H9 (cell line): ENCODE measurements around the gene TNFAIP2. TPM values are rescaled to one million over a fixed set of nuclear protein-coding genes. Genes with fewer than 3 reads are reported as not detected.

ENCODE experiments used
- DNase-seq: peaks from one replicate; pipeline ENCODE4 v3.0.0-alpha.2; 2017
- H2AFZ ChIP-seq: one replicate; pipeline ENCODE4 v1.6.1; 2013; ENCODE audit warnings: mild to moderate bottlenecking, low read length, control low read depth, moderate library complexity
- H2AK5ac ChIP-seq: 2 replicates; pipeline ENCODE4 v1.6.1; 2013; ENCODE audit warnings: low read length, control low read depth, mixed read lengths; ENCODE audit not compliant: insufficient read length
- H2BK120ac ChIP-seq: one replicate; pipeline ENCODE4 v1.6.1; 2013; ENCODE audit warnings: low read depth, mild to moderate bottlenecking, low read length, control low read depth, inconsistent platforms; ENCODE audit not compliant: poor library complexity, severe bottlenecking
- H2BK12ac ChIP-seq: 2 replicates; pipeline ENCODE4 v1.6.1; 2013; ENCODE audit warnings: low read length, control low read depth, mixed read lengths, low read depth; ENCODE audit not compliant: insufficient read length
- H2BK15ac ChIP-seq: 2 replicates; pipeline ENCODE4 v1.6.1; 2013; ENCODE audit warnings: low read depth, low read length, control low read depth
- H2BK20ac ChIP-seq: one replicate; pipeline ENCODE4 v1.6.1; 2013; ENCODE audit warnings: low read depth, mild to moderate bottlenecking, low read length, control low read depth, inconsistent platforms; ENCODE audit not compliant: poor library complexity, severe bottlenecking
- H2BK5ac ChIP-seq: 2 replicates; pipeline ENCODE4 v1.6.1; 2013; ENCODE audit warnings: low read length, control low read depth, mixed read lengths; ENCODE audit not compliant: insufficient read length
- H3K14ac ChIP-seq: 2 replicates; pipeline ENCODE4 v1.6.1; 2013; ENCODE audit warnings: low read length, control low read depth; ENCODE audit not compliant: insufficient read depth
- H3K18ac ChIP-seq: 2 replicates; pipeline ENCODE4 v1.6.1; 2013; ENCODE audit warnings: low read depth, mild to moderate bottlenecking, mixed read lengths, low read length, control low read depth; ENCODE audit not compliant: insufficient read length
- H3K23ac ChIP-seq: 2 replicates; pipeline ENCODE4 v1.6.1; 2013; ENCODE audit warnings: low read length, control low read depth, mixed read lengths, low read depth; ENCODE audit not compliant: insufficient read length
- H3K23me2 ChIP-seq: 2 replicates; pipeline ENCODE4 v1.6.1; 2013; ENCODE audit warnings: low read depth, mild to moderate bottlenecking, mixed read lengths, low read length, control low read depth; ENCODE audit not compliant: insufficient read length, poor library complexity, severe bottlenecking
- H3K27ac ChIP-seq: 2 replicates; pipeline ENCODE4 v1.5.1; 2013; ENCODE audit warnings: low read length, control low read depth, mixed read lengths, low read depth; ENCODE audit not compliant: insufficient read length
- H3K27me3 ChIP-seq: 2 replicates; pipeline ENCODE4 v1.6.1; 2013; ENCODE audit warnings: low read length, control low read depth, inconsistent platforms; ENCODE audit not compliant: insufficient read depth
- H3K4ac ChIP-seq: 2 replicates; pipeline ENCODE4 v1.6.1; 2013; ENCODE audit warnings: low read depth, mild to moderate bottlenecking, control low read depth, inconsistent platforms, low read length, moderate library complexity
- H3K4me1 ChIP-seq: 2 replicates; pipeline ENCODE4 v1.6.1; 2013; ENCODE audit warnings: low read length, control low read depth, inconsistent platforms; ENCODE audit not compliant: insufficient read depth
- H3K4me2 ChIP-seq: 2 replicates; pipeline ENCODE4 v1.6.1; 2013; ENCODE audit warnings: low read length, control low read depth, mixed read lengths; ENCODE audit not compliant: insufficient read length, insufficient read depth
- H3K56ac ChIP-seq: 2 replicates; pipeline ENCODE4 v1.6.1; 2013; ENCODE audit warnings: low read depth, mild to moderate bottlenecking, mixed read lengths, low read length, control low read depth; ENCODE audit not compliant: insufficient read length
- H3K79me1 ChIP-seq: 2 replicates; pipeline ENCODE4 v1.6.1; 2013; ENCODE audit warnings: low read depth, mild to moderate bottlenecking, moderate library complexity, low read length, control low read depth, inconsistent platforms; ENCODE audit not compliant: insufficient read depth, poor library complexity, severe bottlenecking
- H3K79me2 ChIP-seq: 2 replicates; pipeline ENCODE4 v1.6.1; 2013; ENCODE audit warnings: low read length, control low read depth, inconsistent platforms; ENCODE audit not compliant: insufficient read depth
- H3K9ac ChIP-seq: 2 replicates; pipeline ENCODE4 v1.6.1; 2013; ENCODE audit warnings: low read length, control low read depth, mixed read lengths; ENCODE audit not compliant: insufficient read length; ENCODE audit errors: extremely low read depth
- H3K9me3 ChIP-seq: one replicate; pipeline ENCODE4 v1.6.1; 2013; ENCODE audit warnings: low read depth, low read length, inconsistent platforms; ENCODE audit not compliant: control insufficient read depth
- H3T11ph ChIP-seq: one replicate; pipeline ENCODE4 v1.6.1; 2013; ENCODE audit warnings: mild to moderate bottlenecking, low read length, control low read depth, inconsistent platforms
- H4K20me1 ChIP-seq: one replicate; pipeline ENCODE4 v1.6.1; 2013; ENCODE audit not compliant: control insufficient read depth, insufficient read length, insufficient read depth
- H4K5ac ChIP-seq: 2 replicates; pipeline ENCODE4 v1.6.1; 2013; ENCODE audit warnings: low read depth, mild to moderate bottlenecking, mixed read lengths, low read length, control low read depth; ENCODE audit not compliant: insufficient read length
- H4K8ac ChIP-seq: replicated peaks from 2 replicates; pipeline ENCODE4 v1.6.1; 2013; ENCODE audit warnings: low read length, control low read depth, mixed read lengths, low read depth; ENCODE audit not compliant: insufficient read length
- H4K91ac ChIP-seq: 2 replicates; pipeline ENCODE4 v1.6.1; 2013; ENCODE audit warnings: low read depth, mild to moderate bottlenecking, moderate library complexity, mixed read lengths, low read length, control low read depth; ENCODE audit not compliant: insufficient read length
- H3K27ac Mint-ChIP-seq, 3 experiments: 2 replicates in 2 of 3; 3 replicates in 1 of 3; pipeline ENCODE4 v1.8.0; 2020 to 2021; ENCODE audit warnings: mixed read lengths in 3 of 3, mild to moderate bottlenecking in 1 of 3, moderate library complexity in 1 of 3
- H3K27me3 Mint-ChIP-seq: 2 replicates; pipeline ENCODE4 v1.8.0; 2021; ENCODE audit warnings: low read depth, mild to moderate bottlenecking, moderate library complexity, mixed read lengths
- H3K36me3 Mint-ChIP-seq, 3 experiments: 2 replicates in 2 of 3; 3 replicates in 1 of 3; pipeline ENCODE4 v1.8.0; 2020 to 2021; ENCODE audit warnings: low read depth in 3 of 3, mixed read lengths in 3 of 3; ENCODE audit not compliant: insufficient read depth in 1 of 3
- H3K4me1 Mint-ChIP-seq, 2 experiments: 2 replicates each; pipeline ENCODE4 v1.8.0; 2020; ENCODE audit warnings: mixed read lengths in 2 of 2
- H3K4me3 Mint-ChIP-seq, 2 experiments: 2 replicates in 1 of 2; 3 replicates in 1 of 2; pipeline ENCODE4 v1.8.0; 2020 to 2021; ENCODE audit warnings: mild to moderate bottlenecking in 2 of 2, mixed read lengths in 2 of 2, moderate library complexity in 1 of 2
- H3K9me3 Mint-ChIP-seq, 2 experiments: 2 replicates in 1 of 2; 3 replicates in 1 of 2; pipeline ENCODE4 v1.8.0; 2020; ENCODE audit warnings: mild to moderate bottlenecking in 2 of 2, mixed read lengths in 2 of 2, moderate library complexity in 1 of 2
- WGBS: extraction: QIAGEN DNeasy Blood & Tissue Kit; methylation state at CpG from one replicate; pipeline ENCODE4 v1.1.7; 2013; ENCODE audit warnings: missing lambda C conversion rate, low lambda C conversion rate, mixed read lengths; ENCODE audit not compliant: insufficient read length; ENCODE audit errors: extremely low coverage; 5-methylcytosine and 5-hydroxymethylcytosine counted together
- total RNA-seq: library from RNA; stranded (reverse); gene quantifications from 2 replicates; pipeline ENCODE4 v1.2.1, GENCODE V29; 2021
- TF ChIP-seq, protein P1 (sequence below): fragments of 200-600 bp; sonication (generic); conservative IDR thresholded peaks from 3 replicates; pipeline ENCODE4 v1.8.0; 2021; ENCODE audit warnings: antibody characterized with exemption, mild to moderate bottlenecking

Gene TNFAIP2
- total RNA-seq, 1 experiment from 2014 or later: 29.3 TPM

- peak overlapping the region in 1 of 3 experiments; percentile 44; a peak in 1 of 7 replicates for H3K27ac Mint-ChIP-seq
- Histone ChIP-seq H4K20me1 (no peaks in the 10 kb centered on the region), H4K8ac (no peak overlapping the region), H2BK5ac (no peak overlapping the region), H3T11ph (no peak overlapping the region), H3K79me1 (no peaks in the 10 kb centered on the region), H2AK5ac (no peak overlapping the region), H3K56ac (no peak overlapping the region), H2BK12ac (no peak overlapping the region), H3K4me1 (no peaks in the 10 kb centered on the region; the same call in 1 of the 2 replicates), H2BK20ac (no peak overlapping the region), H3K23ac (no peak overlapping the region), H2BK120ac (no peak overlapping the region), H3K9ac (no peak overlapping the region), H3K27me3 (no peaks in the 10 kb centered on the region), H3K9me3 (no peaks in the 10 kb centered on the region), H2BK15ac (no peak overlapping the region), H3K4me2 (no peak overlapping the region), H3K18ac (no peak overlapping the region), H4K91ac (no peak overlapping the region), H4K5ac (no peak overlapping the region), H3K27ac (no peak overlapping the region), H2AFZ (no peak overlapping the region), H3K23me2 (peaks cover 8% of the 10 kb centered on the region), H3K4ac (no peak overlapping the region), H3K79me2 (no peaks in the 10 kb centered on the region), H3K14ac (no peak overlapping the region)
- H3K4me3 Mint-ChIP-seq: no peak overlapping the region
- peaks cover 13% of the 10 kb centered on the region for H3K27me3 Mint-ChIP-seq
- peak; percentile 86 for DNase-seq
- H3K36me3 Mint-ChIP-seq: peaks cover 0 to 6% (median 0%) of the 10 kb centered on the region in 3 experiments; a peak in 3 of 7 replicates
- H3K4me1 Mint-ChIP-seq: peaks cover 28 to 41% of the 10 kb centered on the region in 2 experiments
- H3K9me3 Mint-ChIP-seq: no peaks in the 10 kb centered on the region; a peak in 2 of 5 replicates
- TF ChIP-seq, protein P1, sequence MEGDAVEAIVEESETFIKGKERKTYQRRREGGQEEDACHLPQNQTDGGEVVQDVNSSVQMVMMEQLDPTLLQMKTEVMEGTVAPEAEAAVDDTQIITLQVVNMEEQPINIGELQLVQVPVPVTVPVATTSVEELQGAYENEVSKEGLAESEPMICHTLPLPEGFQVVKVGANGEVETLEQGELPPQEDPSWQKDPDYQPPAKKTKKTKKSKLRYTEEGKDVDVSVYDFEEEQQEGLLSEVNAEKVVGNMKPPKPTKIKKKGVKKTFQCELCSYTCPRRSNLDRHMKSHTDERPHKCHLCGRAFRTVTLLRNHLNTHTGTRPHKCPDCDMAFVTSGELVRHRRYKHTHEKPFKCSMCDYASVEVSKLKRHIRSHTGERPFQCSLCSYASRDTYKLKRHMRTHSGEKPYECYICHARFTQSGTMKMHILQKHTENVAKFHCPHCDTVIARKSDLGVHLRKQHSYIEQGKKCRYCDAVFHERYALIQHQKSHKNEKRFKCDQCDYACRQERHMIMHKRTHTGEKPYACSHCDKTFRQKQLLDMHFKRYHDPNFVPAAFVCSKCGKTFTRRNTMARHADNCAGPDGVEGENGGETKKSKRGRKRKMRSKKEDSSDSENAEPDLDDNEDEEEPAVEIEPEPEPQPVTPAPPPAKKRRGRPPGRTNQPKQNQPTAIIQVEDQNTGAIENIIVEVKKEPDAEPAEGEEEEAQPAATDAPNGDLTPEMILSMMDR: peak; percentile 90
- no CpG with 5 or more reads among the region's 8 CpGs for WGBS
These were observed 18.0 kb downstream of the TNFAIP2 start for GRCh38 chr14:103141117-103141796.
